Stimulated activated naive CD8-positive, alpha-beta T cell treated with anti-CD3 and anti-CD28 coated beads, Interleukin-15, Interleukin-2, amounts not matched to agents 100 ng/mL and 50 ng/mL, for 24 hours (primary cell): ENCODE data around the gene CAMSAP1.

Experiments
- H3K27ac Mint-ChIP-seq: one replicate; pipeline ENCODE4 v1.8.0; 2021; ENCODE audit warnings: mild to moderate bottlenecking, mixed read lengths
- H3K27me3 Mint-ChIP-seq: one replicate; pipeline ENCODE4 v1.8.0; 2021; ENCODE audit warnings: mixed read lengths
- H3K36me3 Mint-ChIP-seq: one replicate; pipeline ENCODE4 v1.8.0; 2021; ENCODE audit warnings: low read depth, mixed read lengths
- H3K4me1 Mint-ChIP-seq: one replicate; pipeline ENCODE4 v1.8.0; 2021; ENCODE audit warnings: low read depth, mixed read lengths
- H3K4me3 Mint-ChIP-seq: one replicate; pipeline ENCODE4 v1.8.0; 2021; ENCODE audit warnings: mild to moderate bottlenecking, mixed read lengths
- H3K9me3 Mint-ChIP-seq: one replicate; pipeline ENCODE4 v1.8.0; 2021; ENCODE audit warnings: mixed read lengths

The CAMSAP1 gene

GRCh38 chr9:135840107-135840506 is 67.2 kb downstream of the CAMSAP1 start:
- Mint-ChIP-seq H3K27me3 (no peaks in the 10 kb centered on the region), H3K9me3 (peaks cover 12% of the 10 kb centered on the region), H3K4me1 (peaks cover 7% of the 10 kb centered on the region), H3K36me3 (peaks cover 28% of the 10 kb centered on the region), H3K27ac (no peak overlapping the region), H3K4me3 (no peak overlapping the region)

- H3K9me3 Mint-ChIP-seq = peaks cover 8% of the 10 kb centered on the region
- no peak overlapping the region for H3K4me3 Mint-ChIP-seq
- H3K4me1 Mint-ChIP-seq = peaks cover 7% of the 10 kb centered on the region
- no peak overlapping the region for H3K27ac Mint-ChIP-seq
- peaks cover 22% of the 10 kb centered on the region for H3K36me3 Mint-ChIP-seq
- H3K27me3 Mint-ChIP-seq = no peaks in the 10 kb centered on the region
These were observed 67.8 kb downstream of the CAMSAP1 start for GRCh38 chr9:135839516-135839915.

GRCh38 chr9:135835131-135835530 is 72.2 kb downstream of the CAMSAP1 start:
- H3K4me3 Mint-ChIP-seq = no peak overlapping the region
- no peaks in the 10 kb centered on the region for H3K27me3 Mint-ChIP-seq
- H3K9me3 Mint-ChIP-seq = no peaks in the 10 kb centered on the region
- H3K27ac Mint-ChIP-seq = no peak overlapping the region
- peaks cover 20% of the 10 kb centered on the region for H3K36me3 Mint-ChIP-seq
- H3K4me1 Mint-ChIP-seq = no peaks in the 10 kb centered on the region

GRCh38 chr9:135833864-135834263 is 73.5 kb downstream of the CAMSAP1 start:
- Mint-ChIP-seq H3K36me3 (peaks cover 25% of the 10 kb centered on the region), H3K4me3 (no peak overlapping the region), H3K4me1 (no peaks in the 10 kb centered on the region), H3K9me3 (peaks cover 4% of the 10 kb centered on the region), H3K27me3 (no peaks in the 10 kb centered on the region), H3K27ac (no peak overlapping the region)

- H3K4me3 Mint-ChIP-seq = no peak overlapping the region
- H3K27ac Mint-ChIP-seq = no peak overlapping the region
- no peaks in the 10 kb centered on the region for H3K27me3 Mint-ChIP-seq
- H3K9me3 Mint-ChIP-seq = peaks cover 8% of the 10 kb centered on the region
- H3K36me3 Mint-ChIP-seq = peaks cover 50% of the 10 kb centered on the region
- peaks cover 10% of the 10 kb centered on the region for H3K4me1 Mint-ChIP-seq
These were observed 76.8 kb downstream of the CAMSAP1 start for GRCh38 chr9:135830496-135830895.

GRCh38 chr9:135828656-135829055 is 78.7 kb downstream of the CAMSAP1 start:
- H3K27ac Mint-ChIP-seq = no peak overlapping the region
- peaks cover 19% of the 10 kb centered on the region for H3K4me1 Mint-ChIP-seq
- H3K9me3 Mint-ChIP-seq = peaks cover 8% of the 10 kb centered on the region
- peaks cover 50% of the 10 kb centered on the region for H3K36me3 Mint-ChIP-seq
- H3K4me3 Mint-ChIP-seq = no peak overlapping the region
- H3K27me3 Mint-ChIP-seq = no peaks in the 10 kb centered on the region

GRCh38 chr9:135827866-135828580 is 79.3 kb downstream of the CAMSAP1 start:
- Mint-ChIP-seq H3K27ac (no peak overlapping the region), H3K36me3 (peaks cover 52% of the 10 kb centered on the region), H3K27me3 (no peaks in the 10 kb centered on the region), H3K4me3 (no peak overlapping the region), H3K9me3 (peaks cover 8% of the 10 kb centered on the region), H3K4me1 (peaks cover 19% of the 10 kb centered on the region)

GRCh38 chr9:135827301-135827700 is 80.0 kb downstream of the CAMSAP1 start:
- H3K36me3 Mint-ChIP-seq = peaks cover 59% of the 10 kb centered on the region

GRCh38 chr9:135826188-135826545 is 81.2 kb downstream of the CAMSAP1 start:
- Mint-ChIP-seq H3K4me3 (no peak overlapping the region), H3K27ac (no peak overlapping the region), H3K36me3 (peaks cover 70% of the 10 kb centered on the region), H3K4me1 (peaks cover 19% of the 10 kb centered on the region), H3K9me3 (peaks cover 8% of the 10 kb centered on the region), H3K27me3 (no peaks in the 10 kb centered on the region)

More at GRCh38 chr9:135827301-135827700, 80.0 kb downstream of the CAMSAP1 start:
- H3K9me3 Mint-ChIP-seq = peaks cover 8% of the 10 kb centered on the region
- H3K4me3 Mint-ChIP-seq = no peak overlapping the region
- H3K27ac Mint-ChIP-seq = no peak overlapping the region
- no peaks in the 10 kb centered on the region for H3K27me3 Mint-ChIP-seq
- H3K4me1 Mint-ChIP-seq = peaks cover 19% of the 10 kb centered on the region

GRCh38 chr9:135825435-135826187 is 81.7 kb downstream of the CAMSAP1 start:
- H3K27ac Mint-ChIP-seq = peak overlapping the region; percentile 41

GRCh38 chr9:135823036-135823435 is 84.3 kb downstream of the CAMSAP1 start:
- Mint-ChIP-seq H3K4me3 (no peak overlapping the region), H3K9me3 (no peaks in the 10 kb centered on the region), H3K4me1 (peaks cover 11% of the 10 kb centered on the region), H3K36me3 (peaks cover 64% of the 10 kb centered on the region), H3K27me3 (no peaks in the 10 kb centered on the region), H3K27ac (no peak overlapping the region)

More at GRCh38 chr9:135825435-135826187, 81.7 kb downstream of the CAMSAP1 start:
- Mint-ChIP-seq H3K4me1 (peaks cover 19% of the 10 kb centered on the region), H3K36me3 (peaks cover 69% of the 10 kb centered on the region), H3K27me3 (no peaks in the 10 kb centered on the region), H3K9me3 (peaks cover 8% of the 10 kb centered on the region), H3K4me3 (no peak overlapping the region)

GRCh38 chr9:135822374-135822755 is 85.0 kb downstream of the CAMSAP1 start:
- Mint-ChIP-seq H3K4me1 (peaks cover 10% of the 10 kb centered on the region), H3K4me3 (no peak overlapping the region), H3K9me3 (no peaks in the 10 kb centered on the region), H3K27me3 (no peaks in the 10 kb centered on the region), H3K27ac (no peak overlapping the region), H3K36me3 (peaks cover 61% of the 10 kb centered on the region)

- Mint-ChIP-seq H3K9me3 (no peaks in the 10 kb centered on the region), H3K27me3 (no peaks in the 10 kb centered on the region), H3K27ac (no peak overlapping the region), H3K4me3 (no peak overlapping the region), H3K4me1 (peaks cover 10% of the 10 kb centered on the region), H3K36me3 (peaks cover 61% of the 10 kb centered on the region)
These were observed 85.5 kb downstream of the CAMSAP1 start for GRCh38 chr9:135821733-135822373.

- Mint-ChIP-seq H3K4me1 (peaks cover 14% of the 10 kb centered on the region), H3K27ac (no peak overlapping the region)
These were observed 86.2 kb downstream of the CAMSAP1 start for GRCh38 chr9:135821116-135821515.

GRCh38 chr9:135820661-135821060 is 86.7 kb downstream of the CAMSAP1 start:
- H3K36me3 Mint-ChIP-seq = peaks cover 64% of the 10 kb centered on the region
- no peaks in the 10 kb centered on the region for H3K9me3 Mint-ChIP-seq
- no peak overlapping the region for H3K4me3 Mint-ChIP-seq
- H3K4me1 Mint-ChIP-seq = peaks cover 17% of the 10 kb centered on the region
- no peaks in the 10 kb centered on the region for H3K27me3 Mint-ChIP-seq
- no peak overlapping the region for H3K27ac Mint-ChIP-seq

More at GRCh38 chr9:135821116-135821515, 86.2 kb downstream of the CAMSAP1 start:
- Mint-ChIP-seq H3K27me3 (no peaks in the 10 kb centered on the region), H3K36me3 (peaks cover 61% of the 10 kb centered on the region), H3K4me3 (no peak overlapping the region), H3K9me3 (no peaks in the 10 kb centered on the region)
